COLO829 (cell line): ENCODE measurements around the gene ZNF644.
"Not testable (repeated sequence)": the region's sequence is repeated elsewhere in the genome, so short reads cannot be mapped to it uniquely, and the experiment has no call there.

Source experiments
- DNase-seq: peaks from one replicate; pipeline ENCODE4 v3.0.0; 2012; ENCODE audit warnings: low spot score

The ZNF644 gene

GRCh38 chr1:90925928-90926869 lies 95.6 kb downstream of the ZNF644 start:
- DNase-seq, result no peak

DNA sequence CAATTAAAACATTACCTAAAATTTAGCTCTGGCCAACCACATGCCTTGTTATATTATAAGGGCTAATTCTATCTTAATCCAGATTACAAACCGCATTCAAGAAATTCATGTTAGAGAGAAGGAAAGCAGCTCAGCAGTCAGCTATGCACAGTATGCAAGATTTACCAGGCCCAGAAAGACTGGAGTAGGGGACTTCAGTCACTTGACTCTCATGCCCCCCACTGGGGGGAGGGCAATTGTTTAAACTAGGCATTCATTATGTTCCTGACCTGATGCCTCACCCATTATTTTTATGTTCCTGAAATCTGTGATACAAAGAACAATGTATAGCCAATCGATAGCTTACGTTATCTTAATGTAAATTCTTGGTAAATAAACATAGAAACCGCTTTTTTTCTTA lies 96.9 kb downstream of the ZNF644 start:
- no peak for DNase-seq

- no peak for DNase-seq
Observed at GRCh38 chr1:90922996-90923395, 98.8 kb downstream of the ZNF644 start.

- DNase-seq, result no peak
Observed at GRCh38 chr1:90922202-90922601, 99.6 kb downstream of the ZNF644 start.

- DNase-seq, result no peak
Observed at GRCh38 chr1:90919900-90920299, 101.9 kb downstream of the ZNF644 start.

- DNase-seq, result no peak
Observed at GRCh38 chr1:90919190-90919719, 102.6 kb downstream of the ZNF644 start.

DNA sequence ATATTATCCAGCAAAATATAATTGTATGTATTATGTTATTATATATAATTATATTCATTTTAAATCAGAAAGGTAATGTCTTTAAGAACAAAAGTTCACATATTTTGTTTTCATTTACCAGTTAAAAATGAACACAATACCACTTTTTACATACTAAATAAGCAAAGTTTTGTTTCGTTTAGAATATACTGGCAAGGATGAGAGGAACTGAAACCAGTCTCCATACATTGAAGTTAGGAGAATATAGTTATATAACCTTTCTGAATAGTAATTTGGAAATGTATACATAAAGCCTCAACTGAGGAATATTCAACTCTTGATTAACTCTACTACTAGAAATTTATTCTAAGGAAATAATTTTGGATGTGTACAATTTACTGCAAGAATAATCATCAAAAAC lies 110.5 kb downstream of the ZNF644 start:
- DNase-seq, result no peak

DNA sequence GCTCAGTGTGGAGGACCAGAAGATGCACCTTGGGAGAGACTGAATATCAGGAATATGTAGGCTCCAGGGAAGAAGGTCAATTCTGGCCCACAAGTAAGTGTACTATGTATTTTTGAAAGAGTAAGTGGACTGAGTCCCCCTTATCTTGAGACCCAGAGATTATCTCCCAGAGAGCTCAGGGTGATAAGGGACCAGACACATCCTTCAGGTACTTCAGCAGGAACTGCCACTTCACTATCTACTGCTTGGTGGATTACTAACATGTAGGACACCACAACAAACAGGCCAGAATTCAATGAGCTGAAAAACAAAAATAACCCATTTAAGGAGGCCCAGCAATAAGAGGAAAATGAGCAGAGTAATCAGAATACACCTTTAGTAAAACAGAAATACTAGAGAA lies 119.2 kb downstream of the ZNF644 start:
- DNase-seq, result no peak

GRCh38 chr1:90899263-90899662 lies 122.6 kb downstream of the ZNF644 start:
- no peak for DNase-seq

DNA sequence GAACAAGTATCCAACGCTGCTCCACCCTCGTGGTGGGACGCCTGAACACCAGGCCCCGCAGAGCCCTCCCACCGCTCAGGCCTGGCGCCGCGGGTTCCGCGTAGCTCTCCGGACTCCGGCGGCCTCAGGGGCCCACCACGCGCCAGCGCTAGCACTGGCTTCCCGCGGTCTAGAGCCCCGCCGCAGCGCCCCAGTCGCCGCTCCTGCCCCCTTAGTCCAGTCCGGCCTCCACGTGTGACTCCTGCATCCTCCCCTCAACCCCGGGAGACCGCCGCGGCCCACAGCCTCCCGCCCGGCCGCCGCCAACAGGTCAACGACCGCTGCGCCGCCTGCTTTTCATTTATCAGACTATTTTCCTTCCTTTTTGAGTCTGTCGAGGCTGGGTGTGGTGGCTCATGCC lies 128.2 kb downstream of the ZNF644 start:
- not testable (repeated sequence) for DNase-seq

DNA sequence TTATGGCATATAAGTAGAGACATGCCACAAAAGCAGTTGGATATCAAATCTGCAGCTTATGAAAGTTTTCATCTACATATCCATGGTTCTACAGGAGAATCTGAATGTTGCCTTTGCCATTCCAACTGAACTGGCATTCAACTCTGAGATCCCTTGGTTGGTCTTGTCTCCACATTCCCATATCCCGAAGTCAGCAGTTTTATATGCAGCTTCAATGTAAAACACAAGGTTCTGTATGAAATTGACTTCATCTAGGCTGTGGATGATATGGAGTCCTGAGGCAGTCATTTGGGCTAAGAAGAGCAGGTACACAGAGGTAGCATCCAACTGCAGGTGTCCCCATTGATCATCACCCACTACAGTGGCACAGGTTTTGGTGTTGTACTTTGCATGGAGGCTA lies 129.0 kb downstream of the ZNF644 start:
- not testable (repeated sequence) for DNase-seq

DNA sequence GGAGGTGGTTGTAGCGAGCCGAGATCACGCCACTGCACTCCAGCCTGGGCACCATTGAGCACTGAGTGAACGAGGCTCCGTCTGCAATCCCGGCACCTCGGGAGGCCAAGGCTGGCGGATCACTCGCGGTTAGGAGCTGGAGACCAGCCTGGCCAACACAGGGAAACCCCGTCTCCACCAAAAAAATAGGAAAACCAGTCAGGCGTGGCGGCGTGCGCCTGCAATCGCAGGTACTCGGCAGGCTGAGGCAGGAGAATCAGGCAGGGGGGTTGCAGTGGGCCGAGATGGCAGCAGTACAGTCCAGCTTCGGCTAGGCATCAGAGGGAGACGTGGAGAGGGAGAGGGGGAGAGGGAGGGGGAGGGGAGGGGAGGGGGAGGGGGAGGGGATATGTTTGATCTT lies 129.6 kb downstream of the ZNF644 start:
- DNase-seq, result not testable (repeated sequence)

DNA sequence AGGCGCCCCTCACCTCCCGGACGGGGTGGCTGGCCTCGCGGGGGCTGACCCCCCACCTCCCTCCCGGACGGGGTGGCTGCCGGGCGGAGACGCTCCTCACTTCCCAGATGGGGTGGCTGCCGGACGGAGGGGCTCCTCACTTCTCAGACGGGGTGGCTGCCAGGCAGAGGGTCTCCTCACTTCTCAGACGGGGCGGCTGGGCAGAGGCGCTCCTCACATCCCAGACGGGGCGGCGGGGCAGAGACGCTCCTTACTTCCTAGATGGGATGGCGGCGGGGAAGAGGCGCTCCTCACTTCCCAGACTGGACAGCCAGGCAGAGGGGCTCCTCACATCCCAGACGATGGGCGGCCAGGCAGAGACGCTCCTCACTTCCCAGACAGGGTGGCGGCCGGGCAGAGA lies 130.1 kb downstream of the ZNF644 start:
- not testable (repeated sequence) for DNase-seq

- no peak for DNase-seq
Observed at GRCh38 chr1:90882221-90882620, 139.6 kb downstream of the ZNF644 start.

DNA sequence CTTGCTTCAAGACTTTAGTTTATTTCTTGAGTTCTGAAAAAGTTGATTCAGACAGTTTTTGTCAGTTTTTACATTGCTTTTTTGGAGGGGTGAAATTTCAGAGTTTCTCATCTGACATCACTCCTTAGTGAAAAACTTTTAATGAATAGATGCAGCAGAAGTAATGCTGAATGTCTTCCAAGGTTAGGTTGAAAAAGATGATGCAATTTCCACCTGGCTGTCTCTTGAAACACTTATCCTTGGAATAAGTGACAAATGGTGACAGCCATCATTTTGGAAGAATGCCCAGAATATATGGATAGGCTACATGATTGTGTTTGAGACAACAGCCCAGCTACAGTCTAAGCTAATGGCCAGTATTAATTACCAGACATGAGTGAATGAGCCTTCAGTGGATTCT lies 140.8 kb downstream of the ZNF644 start:
- no peak for DNase-seq

GRCh38 chr1:90879281-90879680 lies 142.6 kb downstream of the ZNF644 start:
- no peak for DNase-seq

GRCh38 chr1:90876101-90876500 lies 145.7 kb downstream of the ZNF644 start:
- no peak for DNase-seq
